K562 (cell line): ENCODE measurements around the gene PCCA. TPM values are rescaled to one million over a fixed set of nuclear protein-coding genes. Genes with fewer than 3 reads are reported as not detected.

Experiments
- ATAC-seq: fragments of 200-7000 bp; cut with Tn5 transposase; 3 replicates; pipeline ENCODE4 v1.9.1; 2020; ENCODE audit warnings: moderate library complexity
- BruUV-seq: library from RNA; stranded (reverse); fragments of 400-500 nt; replicated peaks from 2 replicates; lab custom pipeline; 2021; lab: Mats Ljungman, UMichigan
- CTCF ChIA-PET: fragments of 300-600 bp; formaldehyde crosslinking; extraction: SDS; loops from one replicate; lab custom pipeline; 2021; ENCODE audit warnings: low intra/inter-chr PET ratio; lab: Yijun Ruan, JAX
- POLR2A ChIA-PET: fragments of 300-600, 350-650 bp; sonication (Branson Sonifier 250); formaldehyde crosslinking; extraction: SDS; loops from one replicate; lab custom pipeline; 2021; ENCODE audit warnings: antibody characterized with exemption, inconsistent platforms; lab: Yijun Ruan, JAX
- DNase-seq, 4 experiments: peaks; one replicate each; pipeline versions ENCODE4 v3.0.0 to v3.0.0-alpha.2; 2011 to 2018; ENCODE audit warnings: low spot score in 3 of 4, mixed read lengths in 3 of 4; ENCODE audit errors: extremely low read depth in 1 of 4
- FAIRE-seq: peaks from 2 replicates; lab custom pipeline; 2011; peaks lifted over from hg19 to GRCh38; lab: Jason Lieb, UNC
- H2AFZ ChIP-seq: 2 replicates; pipeline ENCODE4 v1.6.0; 2011; ENCODE audit warnings: low read depth, low read length, control low read depth, inconsistent platforms
- H3K27ac ChIP-seq: fragments of 200-600 bp; 3 replicates; pipeline ENCODE4 v1.8.0; 2011; ENCODE audit warnings: low read depth, mild to moderate bottlenecking, control low read depth, inconsistent platforms, low read length, moderate library complexity, mixed read lengths; ENCODE audit errors: extremely low read depth
- H3K27me3 ChIP-seq, 2 experiments: fragments of 300-600 bp in 1 of 2; 2 replicates in 1 of 2; 3 replicates in 1 of 2; pipeline versions ENCODE4 v1.6.0 to v1.8.0; 2011; ENCODE audit warnings: inconsistent platforms in 2 of 2, low read length in 2 of 2, mild to moderate bottlenecking in 1 of 2, mixed read lengths in 1 of 2, moderate library complexity in 1 of 2; ENCODE audit not compliant: control insufficient read depth in 2 of 2, insufficient read depth in 2 of 2
- H3K36me3 ChIP-seq: fragments of 300-600 bp; 3 replicates; pipeline ENCODE4 v1.8.0; 2011; ENCODE audit warnings: mild to moderate bottlenecking, low read length, inconsistent platforms; ENCODE audit not compliant: control insufficient read depth, insufficient read depth
- H3K4me1 ChIP-seq, 2 experiments: fragments of 200-600 bp in 1 of 2; replicated peaks in 1 of 2; 2 replicates in 1 of 2; 3 replicates in 1 of 2; pipeline versions ENCODE4 v1.5.1 to v1.8.0; 2011; ENCODE audit warnings: inconsistent platforms in 2 of 2, low read length in 2 of 2, mild to moderate bottlenecking in 1 of 2, mixed read lengths in 1 of 2, moderate library complexity in 1 of 2; ENCODE audit not compliant: control insufficient read depth in 2 of 2, insufficient read depth in 2 of 2
- H3K4me2 ChIP-seq: 2 replicates; pipeline ENCODE4 v1.6.1; 2011; ENCODE audit warnings: low read length, control low read depth, inconsistent platforms, mixed read lengths; ENCODE audit not compliant: insufficient read depth
- H3K4me3 ChIP-seq: fragments of 200-600 bp; sonication (generic), shearing (Covaris generic); 2 replicates; pipeline ENCODE4 v1.5.1; 2016; ENCODE audit warnings: control low read depth, inconsistent platforms
- H3K79me2 ChIP-seq: fragments of 200-600 bp; 3 replicates; pipeline ENCODE4 v1.8.0; 2011; ENCODE audit warnings: low read length, inconsistent platforms; ENCODE audit not compliant: control insufficient read depth, insufficient read depth
- H3K9ac ChIP-seq, 2 experiments: 2 replicates each; pipeline versions ENCODE4 v1.6.0 to v1.6.1; 2011; ENCODE audit warnings: low read depth in 2 of 2, low read length in 2 of 2, control low read depth in 1 of 2, inconsistent platforms in 1 of 2, mild to moderate bottlenecking in 1 of 2, mixed read lengths in 1 of 2; ENCODE audit not compliant: insufficient read depth in 1 of 2
- H3K9me1 ChIP-seq: one replicate; pipeline ENCODE4 v1.6.0; 2011; ENCODE audit warnings: inconsistent platforms, mild to moderate bottlenecking, low read length, moderate library complexity; ENCODE audit not compliant: control insufficient read depth, insufficient read depth
- H3K9me3 ChIP-seq: replicated peaks from 2 replicates; pipeline ENCODE4 v1.5.1; 2011; ENCODE audit warnings: low read depth, low read length, inconsistent platforms; ENCODE audit not compliant: control insufficient read depth, insufficient read depth
- H4K20me1 ChIP-seq: replicated peaks from 2 replicates; pipeline ENCODE4 v1.6.1; 2011; ENCODE audit warnings: low read length, inconsistent platforms, mixed read lengths; ENCODE audit not compliant: control insufficient read depth, insufficient read depth
- CREM ChIP-seq: IDR thresholded peaks from 2 replicates; pipeline ENCODE4 v1.6.1; 2014; ENCODE audit warnings: antibody characterized with exemption, low read depth
- ETV1 ChIP-seq: fragments of 450-650 bp; conservative IDR thresholded peaks from 2 replicates; pipeline ENCODE4 v1.6.1; 2016; ENCODE audit warnings: missing genetic modification characterization, control low read depth, low read depth, missing compliant biosample characterization
- FOSL1 ChIP-seq: fragments of 200-800 bp; sonication (Bioruptor generic); conservative IDR thresholded peaks from 2 replicates; pipeline ENCODE4 v1.6.1; 2016; ENCODE audit warnings: missing genetic modification characterization, missing compliant biosample characterization
- HNRNPH1 ChIP-seq: fragments of 200-400 bp; formaldehyde crosslinking; optimal IDR thresholded peaks from 2 replicates; pipeline ENCODE3; 2017; ENCODE audit warnings: low read depth, mild to moderate bottlenecking, low read length, moderate library complexity
- IFI16 ChIP-seq: fragments of 250-450 bp; sonication (Bioruptor Pico); IDR thresholded peaks from 2 replicates; pipeline ENCODE4 v2.1.2; 2022; ENCODE audit warnings: mild to moderate bottlenecking, inconsistent platforms
- JUN ChIP-seq, 2 experiments: sonication (generic) in 1 of 2; formaldehyde crosslinking in 1 of 2; IDR thresholded peaks; 2 replicates each; pipeline versions ENCODE4 v1.6.1 to v1.8.0; 2012 to 2022; ENCODE audit warnings: borderline replicate concordance in 2 of 2, mild to moderate bottlenecking in 2 of 2, improper control_type of control experiment in 1 of 2, low read depth in 1 of 2, low read length in 1 of 2, missing genetic modification reagents in 1 of 2
- KHSRP ChIP-seq: fragments of 450-650 bp; IDR thresholded peaks from 2 replicates; pipeline ENCODE4 v1.6.1; 2017
- MTA2 ChIP-seq: fragments of 450-650 bp; IDR thresholded peaks from 2 replicates; pipeline ENCODE4 v1.6.1; 2016; ENCODE audit warnings: low read depth
- PML ChIP-seq: IDR thresholded peaks from 2 replicates; pipeline ENCODE4 v1.6.1; 2012; ENCODE audit warnings: low read length, inconsistent platforms
- RAD51 ChIP-seq: fragments of 450-650 bp; IDR thresholded peaks from 2 replicates; pipeline ENCODE4 v1.7.1; 2016; ENCODE audit warnings: low read depth, mild to moderate bottlenecking, borderline replicate concordance
- RBM14 ChIP-seq: fragments of 200-400 bp; formaldehyde crosslinking; IDR thresholded peaks from 2 replicates; pipeline ENCODE4 v1.6.1; 2018; ENCODE audit warnings: low read depth, mild to moderate bottlenecking, low read length, moderate library complexity, borderline replicate concordance; ENCODE audit not compliant: insufficient read depth
- SRSF3 ChIP-seq: fragments of 200-400 bp; formaldehyde crosslinking; IDR thresholded peaks from 2 replicates; pipeline ENCODE4 v1.6.1; 2016; ENCODE audit warnings: mild to moderate bottlenecking, low read length, moderate library complexity; ENCODE audit not compliant: insufficient read depth
- ZEB2 ChIP-seq: fragments of 450-650 bp; IDR thresholded peaks from 2 replicates; pipeline ENCODE4 v1.6.1; 2016
- ZKSCAN1 ChIP-seq: fragments of 150-350 bp; IDR thresholded peaks from 2 replicates; pipeline ENCODE4 v1.6.1; 2016; ENCODE audit warnings: low read depth, low read length
- ZNF232 ChIP-seq: sonication (generic); formaldehyde crosslinking; IDR thresholded peaks from 2 replicates; pipeline ENCODE4 v1.8.0; 2022; ENCODE audit warnings: mild to moderate bottlenecking, missing genetic modification reagents
- ZNF316 ChIP-seq: fragments of 450-650 bp; IDR thresholded peaks from 2 replicates; pipeline ENCODE4 v1.6.1; 2016
- WGBS: fragments of 100-300 bp; shearing (Covaris generic); methylation state at CpG from one replicate; pipeline ENCODE4 v1.1.6; 2016; ENCODE audit warnings: low coverage, mixed read lengths; ENCODE audit not compliant: insufficient coverage; ENCODE audit errors: missing lambda C conversion rate; 5-methylcytosine and 5-hydroxymethylcytosine counted together
- in situ Hi-C: fragments of 300-500 bp; cut with MboI; formaldehyde crosslinking; loops from 4 replicates; pipeline ENCODE4 v1.15.0; 2018; ENCODE audit warnings: inconsistent platforms, mixed read lengths
- intact Hi-C: fragments of 100-400 bp; cut with micrococcal nuclease; formaldehyde crosslinking; loops from 2 replicates; pipeline ENCODE4 v1.14.2; 2022
- polyA plus RNA-seq, 8 experiments: library from polyadenylated mRNA; depleted of rRNA in 4 of 8; stranded (reverse) in 5 of 8; unstranded in 3 of 8; fragments of >200 nt; fragmentation: Nextera tagmentation in 2 of 8; fragmentation: Illumina TruSeq in 1 of 8; extraction: Ambion mirVana in 2 of 8; extraction: Trizol in 1 of 8; gene quantifications; 2 replicates each; pipeline versions ENCODE4 v1.2.1 to v1.2.3, GENCODE V29; 2011 to 2014; ENCODE audit warnings: inconsistent platforms in 1 of 8, missing spikeins in 1 of 8
- total RNA-seq, 7 experiments: library from RNA; depleted of rRNA in 6 of 7; stranded (reverse); fragments of >200 nt in 6 of 7; fragmentation: Illumina TruSeq in 2 of 7; extraction: Trizol in 2 of 7; gene quantifications; 2 replicates each; pipeline versions ENCODE4 v1.2.1 to v1.2.3, GENCODE V29; 2011 to 2021; ENCODE audit warnings: low replicate concordance in 1 of 7
- TF ChIP-seq, protein P1 (sequence below): fragments of 250-450 bp; sonication (Bioruptor Pico); IDR thresholded peaks from 2 replicates; pipeline ENCODE4 v1.6.1; 2021; ENCODE audit warnings: mild to moderate bottlenecking

Gene PCCA
- total and polyA plus RNA-seq, 9 of the 15 experiments (the other 6 are each of a cell fraction or from before 2014, with no cell fraction given) = 5.2 to 14.1 (median 9.7) TPM

DNA sequence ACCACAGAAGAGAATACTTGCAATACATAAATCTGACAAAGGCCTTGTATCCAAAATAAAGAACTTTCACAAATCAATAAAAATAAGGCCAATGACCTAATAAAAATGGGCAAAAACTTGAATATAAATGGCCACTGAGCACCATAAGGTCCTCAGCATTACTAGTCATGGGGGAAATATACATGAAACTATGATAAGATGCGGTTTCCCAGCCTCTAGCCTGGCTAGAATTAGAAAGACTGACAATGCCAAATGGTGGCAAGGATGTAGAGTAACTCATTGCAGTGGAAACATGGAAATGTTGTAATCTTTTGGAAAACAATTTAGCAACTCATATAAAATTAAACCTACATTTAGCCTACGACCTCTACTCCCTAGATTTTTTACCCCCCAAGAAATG lies 272.6 kb downstream of the PCCA start:
- H3K9me1 ChIP-seq = no peaks in the 10 kb centered on the region
- H3K79me2 ChIP-seq = no peaks in the 10 kb centered on the region
- H3K4me3 ChIP-seq = no peak overlapping the region
- CTCF ChIA-PET = no interaction called here
- H3K9me3 ChIP-seq = no peaks in the 10 kb centered on the region
- no peak overlapping the region for H3K4me2 ChIP-seq
- H4K20me1 ChIP-seq = no peaks in the 10 kb centered on the region
- H3K27ac ChIP-seq = no peak overlapping the region
- TF ChIP-seq RBM14 (no peak), IFI16 (no peak), JUN (IDR thresholded peaks at IDR 0.05; ENCODE audit: borderline replicate concordance, low read depth, low read length) (0 out of 2 replicates have a peak, but pooled peaks have one; percentile 11), JUN (CRISPR knock-in tag; IDR thresholded peaks at IDR 0.05; ENCODE audit: borderline replicate concordance) (no peak)
- no TSS peak for BruUV-seq
- intact Hi-C loops = no loop called here
- H3K27me3 ChIP-seq = no peaks in the 10 kb centered on the region
- no peaks in the 10 kb centered on the region for H3K36me3 ChIP-seq
- H2AFZ ChIP-seq = no peak overlapping the region
- FAIRE-seq = no peak
- WGBS = 28% methylated on average over 2 of the region's 2 CpGs
- no peaks in the 10 kb centered on the region for H3K4me1 ChIP-seq
- POLR2A ChIA-PET = interaction anchor here (1.0 kb wide), 1 partner anchor 15 kb away, joined by 3 read pairs; no protein-coding TSS in a partner anchor
- DNase-seq = no peak
- no peak overlapping the region for H3K9ac ChIP-seq
- in situ Hi-C loops = no loop called here
- no peak for ATAC-seq

DNA sequence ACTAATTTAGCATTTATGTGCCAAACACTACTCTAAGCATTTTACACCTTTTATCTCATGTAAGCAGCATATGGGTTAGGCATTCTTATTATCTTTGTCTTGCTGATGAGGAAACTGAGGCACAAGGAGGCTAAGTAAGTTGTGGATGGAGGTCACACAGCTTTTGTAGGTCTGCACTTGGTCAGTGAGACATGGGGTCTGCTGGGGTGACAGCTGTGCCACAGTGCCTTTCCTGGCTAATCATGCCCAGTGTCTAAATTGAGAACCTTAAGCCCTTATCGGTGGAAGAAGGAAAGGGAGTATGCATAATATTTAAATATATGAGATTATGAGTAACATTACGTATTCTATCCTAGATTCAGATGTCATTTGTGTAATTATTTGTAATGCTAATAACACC lies 273.5 kb downstream of the PCCA start:
- H4K20me1 ChIP-seq = no peaks in the 10 kb centered on the region
- no peaks in the 10 kb centered on the region for H3K79me2 ChIP-seq
- intact Hi-C loops = no loop called here
- in situ Hi-C loops = no loop called here
- no peak overlapping the region for H3K4me2 ChIP-seq
- no peaks in the 10 kb centered on the region for H3K9me1 ChIP-seq
- TF ChIP-seq IFI16 = no peak
- no peak for TF ChIP-seq ZNF316
- no peak for TF ChIP-seq MTA2
- TF ChIP-seq FOSL1 (tag) = no peak
- TF ChIP-seq KHSRP = no peak
- TF ChIP-seq HNRNPH1 = no peak
- no peak for TF ChIP-seq ETV1 (tag)
- no peak for TF ChIP-seq PML
- no peak for TF ChIP-seq RAD51
- no peak for TF ChIP-seq CREM
- TF ChIP-seq, protein P1, sequence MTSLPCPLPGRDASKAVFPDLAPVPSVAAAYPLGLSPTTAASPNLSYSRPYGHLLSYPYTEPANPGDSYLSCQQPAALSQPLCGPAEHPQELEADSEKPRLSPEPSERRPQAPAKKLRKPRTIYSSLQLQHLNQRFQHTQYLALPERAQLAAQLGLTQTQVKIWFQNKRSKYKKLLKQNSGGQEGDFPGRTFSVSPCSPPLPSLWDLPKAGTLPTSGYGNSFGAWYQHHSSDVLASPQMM (CRISPR knock-in tag) = no peak
- no peak for TF ChIP-seq ZEB2
- TF ChIP-seq SRSF3 = no peak
- no peak for TF ChIP-seq ZNF232 (CRISPR knock-in tag)
- no peak for TF ChIP-seq ZKSCAN1
- TF ChIP-seq, all 486 proteins: peak for 0
- H3K4me1 ChIP-seq = no peaks in the 10 kb centered on the region
- WGBS = 43% methylated on average over 1 of the region's 2 CpGs
- ATAC-seq (no peak), FAIRE-seq (no peak), DNase-seq (no peak)
- H2AFZ ChIP-seq = no peak overlapping the region
- no TSS peak for BruUV-seq
- H3K36me3 ChIP-seq = no peaks in the 10 kb centered on the region
- H3K9me3 ChIP-seq = no peaks in the 10 kb centered on the region
- no peak overlapping the region for H3K27ac ChIP-seq
- no peak overlapping the region for H3K4me3 ChIP-seq
- H3K9ac ChIP-seq = no peak overlapping the region
- ChIA-PET POLR2A (interaction anchor here (0.5 to 1.0 kb wide), 2 partner anchors 14 to 31 kb away, joined by 3 read pairs; no protein-coding TSS in a partner anchor), CTCF (no interaction called here)
- H3K27me3 ChIP-seq = no peaks in the 10 kb centered on the region
